CD4-positive, alpha-beta T cell treated with Interleukin-12 subunit alpha and Interleukin-12 subunit beta, for 1 hour (primary cell): ENCODE data around the gene KLK15.

Source experiments
- DNase-seq: peaks from one replicate; pipeline ENCODE4 v3.0.0-alpha.2; 2020

Gene KLK15, protein sequence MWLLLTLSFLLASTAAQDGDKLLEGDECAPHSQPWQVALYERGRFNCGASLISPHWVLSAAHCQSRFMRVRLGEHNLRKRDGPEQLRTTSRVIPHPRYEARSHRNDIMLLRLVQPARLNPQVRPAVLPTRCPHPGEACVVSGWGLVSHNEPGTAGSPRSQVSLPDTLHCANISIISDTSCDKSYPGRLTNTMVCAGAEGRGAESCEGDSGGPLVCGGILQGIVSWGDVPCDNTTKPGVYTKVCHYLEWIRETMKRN

DNA sequence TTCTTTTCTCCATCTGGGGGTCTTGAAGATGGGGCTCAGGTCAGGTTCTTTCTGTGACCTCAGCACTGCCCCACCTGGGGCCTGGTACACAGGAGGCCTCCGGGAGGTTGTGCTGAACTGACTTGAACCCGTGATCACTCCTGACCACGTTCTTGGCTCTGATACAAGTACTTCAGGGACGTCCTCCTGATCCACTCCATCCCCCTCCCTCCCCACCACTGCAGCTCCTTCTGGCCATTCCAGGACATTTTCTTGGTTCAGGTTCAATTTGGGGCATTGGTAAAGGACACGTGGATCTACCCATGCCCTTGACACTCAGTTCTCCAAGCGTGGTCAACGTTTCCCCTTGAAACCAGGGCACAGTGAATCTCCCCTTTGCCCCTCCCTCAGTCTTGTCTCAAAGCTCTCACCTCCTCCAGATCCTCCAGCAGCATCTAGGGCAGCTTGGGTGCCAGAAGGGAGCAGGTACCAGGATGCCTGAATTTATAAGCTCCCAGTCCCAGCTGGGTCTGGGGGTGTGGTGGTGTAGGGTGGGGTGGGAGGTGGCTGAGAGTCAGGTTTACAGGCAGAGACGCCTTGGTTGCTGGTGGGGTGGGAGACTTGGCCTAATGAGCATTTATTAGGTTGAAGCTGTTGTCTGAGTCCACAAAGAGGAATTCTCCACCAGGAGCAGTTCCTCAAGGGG lies at the start of gene KLK15:
KLK15 (minus strand) TSS at position 458 of the 685 bp plus-strand sequence. CDS start 2,082 bp downstream, outside the sequence.
- DNase-seq = no peak

DNA sequence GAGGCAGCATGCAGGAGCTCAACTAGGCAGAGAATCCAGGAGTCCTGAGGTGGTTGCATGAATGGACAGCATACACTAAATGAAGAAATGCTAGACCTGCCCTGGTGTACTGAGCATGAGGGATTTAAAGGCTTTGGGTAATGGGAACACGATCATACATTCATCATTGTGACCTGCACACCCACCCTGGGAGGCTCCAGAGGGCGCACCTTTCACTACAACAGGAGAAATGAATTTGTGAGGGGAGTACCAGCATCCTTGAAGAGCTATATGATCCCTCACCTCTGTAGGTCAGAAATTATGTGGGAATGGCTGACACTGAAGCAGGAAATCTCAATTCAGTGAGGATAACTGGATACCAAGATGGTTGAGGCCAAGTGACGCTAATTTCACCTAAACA lies 48.8 kb upstream of the KLK15 start:
- DNase-seq = no peak

DNA sequence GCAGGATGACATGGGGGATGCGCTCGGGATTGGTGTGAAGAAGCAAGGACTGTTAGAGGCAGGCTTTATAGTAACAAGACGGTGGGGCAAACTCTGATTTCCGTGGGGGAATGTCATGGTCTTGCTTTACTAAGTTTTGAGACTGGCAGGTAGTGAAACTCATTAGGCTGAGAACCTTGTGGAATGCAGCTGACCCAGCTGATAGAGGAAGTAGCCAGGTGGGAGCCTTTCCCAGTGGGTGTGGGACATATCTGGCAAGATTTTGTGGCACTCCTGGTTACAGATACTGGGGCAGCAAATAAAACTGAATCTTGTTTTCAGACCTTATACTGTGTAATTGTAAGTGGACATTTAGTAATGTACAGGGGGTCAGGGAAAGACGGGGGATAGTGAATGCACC lies 46.9 kb upstream of the KLK15 start:
- DNase-seq = no peak

DNA sequence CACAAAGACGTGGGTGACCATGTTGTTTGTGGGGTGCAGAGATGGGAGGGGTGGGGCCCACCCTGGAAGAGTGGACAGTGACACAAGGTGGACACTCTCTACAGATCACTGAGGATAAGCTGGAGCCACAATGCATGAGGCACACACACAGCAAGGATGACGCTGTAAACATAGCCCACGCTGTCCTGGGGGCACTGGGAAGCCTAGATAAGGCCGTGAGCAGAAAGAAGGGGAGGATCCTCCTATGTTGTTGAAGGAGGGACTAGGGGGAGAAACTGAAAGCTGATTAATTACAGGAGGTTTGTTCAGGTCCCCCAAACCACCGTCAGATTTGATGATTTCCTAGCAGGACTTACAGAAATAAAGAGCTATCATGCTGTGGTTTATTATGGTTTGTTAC lies 45.5 kb upstream of the KLK15 start:
- DNase-seq = no peak

DNA sequence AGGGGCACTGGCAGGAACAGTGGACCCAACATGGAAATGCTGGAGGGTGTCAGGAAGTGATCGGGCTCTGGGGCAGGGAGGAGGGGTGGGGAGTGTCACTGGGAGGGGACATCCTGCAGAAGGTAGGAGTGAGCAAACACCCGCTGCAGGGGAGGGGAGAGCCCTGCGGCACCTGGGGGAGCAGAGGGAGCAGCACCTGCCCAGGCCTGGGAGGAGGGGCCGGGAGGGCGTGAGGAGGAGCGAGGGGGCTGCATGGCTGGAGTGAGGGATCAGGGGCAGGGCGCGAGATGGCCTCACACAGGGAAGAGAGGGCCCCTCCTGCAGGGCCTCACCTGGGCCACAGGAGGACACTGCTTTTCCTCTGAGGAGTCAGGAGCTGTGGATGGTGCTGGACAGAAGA lies 44.0 kb upstream of the KLK15 start:
- no peak for DNase-seq

DNA sequence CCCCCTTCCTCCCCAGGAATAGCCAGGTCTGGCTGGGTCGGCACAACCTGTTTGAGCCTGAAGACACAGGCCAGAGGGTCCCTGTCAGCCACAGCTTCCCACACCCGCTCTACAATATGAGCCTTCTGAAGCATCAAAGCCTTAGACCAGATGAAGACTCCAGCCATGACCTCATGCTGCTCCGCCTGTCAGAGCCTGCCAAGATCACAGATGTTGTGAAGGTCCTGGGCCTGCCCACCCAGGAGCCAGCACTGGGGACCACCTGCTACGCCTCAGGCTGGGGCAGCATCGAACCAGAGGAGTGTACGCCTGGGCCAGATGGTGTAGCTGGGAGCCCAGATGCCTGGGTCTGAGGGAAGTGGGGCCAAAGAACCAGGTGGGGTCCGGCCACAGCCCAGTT lies 43.1 kb upstream of the KLK15 start:
- no peak for DNase-seq

DNA sequence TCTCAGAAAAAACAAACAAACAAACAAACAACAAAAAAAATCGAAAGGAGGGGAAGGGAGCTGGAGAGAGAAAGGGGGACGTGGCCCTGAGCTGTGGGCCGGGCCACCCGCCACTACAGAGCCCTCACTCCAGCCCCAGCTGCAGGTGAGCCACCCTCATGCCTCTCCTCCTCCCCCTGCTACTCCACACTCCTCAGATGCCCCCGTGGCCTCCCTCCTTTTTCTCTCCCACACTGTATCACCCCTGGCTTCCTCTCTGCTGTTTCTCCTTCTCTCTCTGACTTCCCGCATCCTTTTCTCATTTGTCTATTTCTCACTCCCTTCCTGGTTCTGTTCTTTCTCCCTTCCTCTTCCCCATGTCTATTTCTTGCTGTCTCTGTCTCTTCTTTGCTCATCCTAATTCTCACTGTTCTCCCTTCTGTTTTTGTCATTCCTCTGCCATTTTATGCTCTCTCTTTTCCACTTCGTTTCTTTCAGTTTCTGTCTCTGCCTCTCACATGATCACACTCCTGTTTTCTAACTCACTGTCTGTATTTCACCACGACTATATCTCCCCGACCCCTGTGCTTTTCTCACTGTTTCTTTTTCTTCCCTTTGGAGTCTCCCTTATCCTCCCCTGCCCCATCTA lies 42.5 kb upstream of the KLK15 start:
- no peak for DNase-seq

DNA sequence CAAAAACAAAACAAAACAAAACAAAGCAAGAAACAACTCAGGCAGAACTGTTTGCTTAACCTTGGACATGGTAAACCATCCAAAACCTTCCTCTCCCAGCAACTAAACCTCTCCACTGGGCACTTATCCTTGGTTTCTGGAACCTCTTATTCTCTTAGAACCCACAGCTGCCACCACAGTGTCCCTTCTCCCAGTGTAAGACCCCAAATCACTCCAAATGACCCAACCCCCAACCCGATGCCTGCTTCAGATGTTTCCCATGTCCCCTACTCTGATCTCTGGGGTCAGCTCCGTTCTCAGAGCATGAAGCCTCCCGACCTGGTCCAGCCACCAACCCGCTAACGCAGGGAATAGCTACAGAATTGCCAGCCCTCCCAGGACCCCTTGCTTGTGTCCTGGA lies 40.8 kb upstream of the KLK15 start:
- DNase-seq = no peak

DNA sequence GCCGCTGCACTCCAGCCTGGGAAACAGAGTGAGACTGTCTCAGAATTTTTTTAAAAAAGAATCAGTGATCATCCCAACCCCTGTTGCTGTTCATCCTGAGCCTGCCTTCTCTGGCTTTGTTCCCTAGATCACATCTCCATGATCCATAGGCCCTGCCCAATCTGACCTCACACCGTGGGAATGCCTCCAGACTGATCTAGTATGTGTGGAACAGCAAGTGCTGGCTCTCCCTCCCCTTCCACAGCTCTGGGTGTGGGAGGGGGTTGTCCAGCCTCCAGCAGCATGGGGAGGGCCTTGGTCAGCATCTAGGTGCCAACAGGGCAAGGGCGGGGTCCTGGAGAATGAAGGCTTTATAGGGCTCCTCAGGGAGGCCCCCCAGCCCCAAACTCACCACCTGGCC lies 39.7 kb upstream of the KLK15 start, which contains the start of gene KLK2:
KLK2 (plus strand) TSS at position 384 of the 400 bp plus-strand sequence. CDS start 35 bp downstream, outside the sequence.
- DNase-seq = no peak

DNA sequence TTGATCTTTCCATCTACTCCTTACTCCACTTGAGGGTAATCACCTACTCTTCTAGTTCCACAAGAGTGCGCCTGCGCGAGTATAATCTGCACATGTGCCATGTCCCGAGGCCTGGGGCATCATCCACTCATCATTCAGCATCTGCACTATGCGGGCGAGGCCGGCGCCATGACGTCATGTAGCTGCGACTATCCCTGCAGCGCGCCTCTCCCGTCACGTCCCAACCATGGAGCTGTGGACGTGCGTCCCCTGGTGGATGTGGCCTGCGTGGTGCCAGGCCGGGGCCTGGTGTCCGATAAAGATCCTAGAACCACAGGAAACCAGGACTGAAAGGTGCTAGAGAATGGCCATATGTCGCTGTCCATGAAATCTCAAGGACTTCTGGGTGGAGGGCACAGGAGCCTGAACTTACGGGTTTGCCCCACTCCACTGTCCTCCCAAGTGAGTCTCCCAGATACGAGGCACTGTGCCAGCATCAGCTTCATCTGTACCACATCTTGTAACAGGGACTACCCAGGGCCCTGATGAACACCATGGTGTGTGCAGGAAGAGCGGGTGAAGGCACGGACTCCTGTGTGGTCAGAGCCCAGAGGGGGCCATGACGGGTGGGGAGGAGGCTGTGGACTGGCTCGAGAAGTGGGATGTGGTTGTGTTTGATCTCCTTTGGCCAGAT lies 37.2 kb upstream of the KLK15 start:
- DNase-seq = no peak

DNA sequence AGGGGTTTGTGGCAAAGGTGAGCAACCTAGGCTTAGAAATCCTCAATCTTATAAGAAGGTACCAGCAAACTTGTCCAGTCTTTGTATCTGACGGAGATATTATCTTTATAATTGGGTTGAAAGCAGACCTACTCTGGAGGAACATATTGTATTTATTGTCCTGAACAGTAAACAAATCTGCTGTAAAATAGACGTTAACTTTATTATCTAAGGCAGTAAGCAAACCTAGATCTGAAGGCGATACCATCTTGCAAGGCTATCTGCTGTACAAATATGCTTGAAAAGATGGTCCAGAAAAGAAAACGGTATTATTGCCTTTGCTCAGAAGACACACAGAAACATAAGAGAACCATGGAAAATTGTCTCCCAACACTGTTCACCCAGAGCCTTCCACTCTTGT lies 36.1 kb upstream of the KLK15 start:
- DNase-seq = no peak

DNA sequence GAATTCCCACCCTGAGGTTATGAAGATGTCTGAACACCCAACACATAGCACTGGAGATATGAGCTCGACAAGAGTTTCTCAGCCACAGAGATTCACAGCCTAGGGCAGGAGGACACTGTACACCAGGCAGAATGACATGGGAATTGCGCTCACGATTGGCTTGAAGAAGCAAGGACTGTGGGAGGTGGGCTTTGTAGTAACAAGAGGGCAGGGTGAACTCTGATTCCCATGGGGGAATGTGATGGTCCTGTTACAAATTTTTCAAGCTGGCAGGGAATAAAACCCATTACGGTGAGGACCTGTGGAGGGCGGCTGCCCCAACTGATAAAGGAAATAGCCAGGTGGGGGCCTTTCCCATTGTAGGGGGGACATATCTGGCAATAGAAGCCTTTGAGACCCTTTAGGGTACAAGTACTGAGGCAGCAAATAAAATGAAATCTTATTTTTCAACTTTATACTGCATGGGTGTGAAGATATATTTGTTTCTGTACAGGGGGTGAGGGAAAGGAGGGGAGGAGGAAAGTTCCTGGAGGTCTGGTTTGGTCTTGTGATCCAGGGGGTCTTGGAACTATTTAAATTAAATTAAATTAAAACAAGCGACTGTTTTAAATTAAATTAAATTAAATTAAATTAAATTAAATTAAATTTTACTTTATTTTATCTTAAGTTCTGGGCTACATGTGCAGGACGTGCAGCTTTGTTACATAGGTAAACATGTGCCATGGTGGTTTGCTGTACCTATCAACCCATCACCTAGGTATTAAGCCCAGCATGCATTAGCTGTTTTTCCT lies 28.3 kb upstream of the KLK15 start:
- no peak for DNase-seq

DNA sequence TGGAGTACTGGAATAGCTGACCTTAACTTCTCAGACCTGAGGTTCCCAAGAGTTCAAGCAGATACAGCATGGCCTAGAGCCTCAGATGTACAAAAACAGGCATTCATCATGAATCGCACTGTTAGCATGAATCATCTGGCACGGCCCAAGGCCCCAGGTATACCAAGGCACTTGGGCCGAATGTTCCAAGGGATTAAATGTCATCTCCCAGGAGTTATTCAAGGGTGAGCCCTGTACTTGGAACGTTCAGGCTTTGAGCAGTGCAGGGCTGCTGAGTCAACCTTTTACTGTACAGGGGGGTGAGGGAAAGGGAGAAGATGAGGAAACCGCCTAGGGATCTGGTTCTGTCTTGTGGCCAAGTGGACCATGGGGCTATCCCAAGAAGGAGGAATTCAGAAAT lies 27.6 kb upstream of the KLK15 start:
- no peak for DNase-seq

DNA sequence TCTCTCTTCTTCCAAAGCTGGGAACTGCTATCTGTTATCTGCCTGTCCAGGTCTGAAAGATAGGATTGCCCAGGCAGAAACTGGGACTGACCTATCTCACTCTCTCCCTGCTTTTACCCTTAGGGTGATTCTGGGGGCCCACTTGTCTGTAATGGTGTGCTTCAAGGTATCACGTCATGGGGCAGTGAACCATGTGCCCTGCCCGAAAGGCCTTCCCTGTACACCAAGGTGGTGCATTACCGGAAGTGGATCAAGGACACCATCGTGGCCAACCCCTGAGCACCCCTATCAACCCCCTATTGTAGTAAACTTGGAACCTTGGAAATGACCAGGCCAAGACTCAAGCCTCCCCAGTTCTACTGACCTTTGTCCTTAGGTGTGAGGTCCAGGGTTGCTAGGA lies 26.5 kb upstream of the KLK15 start:
- no peak for DNase-seq

DNA sequence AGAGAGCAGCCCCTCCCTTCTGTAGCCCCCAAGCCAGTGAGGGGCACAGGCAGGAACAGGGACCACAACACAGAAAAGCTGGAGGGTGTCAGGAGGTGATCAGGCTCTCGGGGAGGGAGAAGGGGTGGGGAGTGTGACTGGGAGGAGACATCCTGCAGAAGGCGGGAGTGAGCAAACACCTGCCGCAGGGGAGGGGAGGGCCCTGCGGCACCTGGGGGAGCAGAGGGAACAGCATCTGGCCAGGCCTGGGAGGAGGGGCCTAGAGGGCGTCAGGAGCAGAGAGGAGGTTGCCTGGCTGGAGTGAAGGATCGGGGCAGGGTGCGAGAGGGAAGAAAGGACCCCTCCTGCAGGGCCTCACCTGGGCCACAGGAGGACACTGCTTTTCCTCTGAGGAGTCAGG lies 25.5 kb upstream of the KLK15 start:
- no peak for DNase-seq

DNA sequence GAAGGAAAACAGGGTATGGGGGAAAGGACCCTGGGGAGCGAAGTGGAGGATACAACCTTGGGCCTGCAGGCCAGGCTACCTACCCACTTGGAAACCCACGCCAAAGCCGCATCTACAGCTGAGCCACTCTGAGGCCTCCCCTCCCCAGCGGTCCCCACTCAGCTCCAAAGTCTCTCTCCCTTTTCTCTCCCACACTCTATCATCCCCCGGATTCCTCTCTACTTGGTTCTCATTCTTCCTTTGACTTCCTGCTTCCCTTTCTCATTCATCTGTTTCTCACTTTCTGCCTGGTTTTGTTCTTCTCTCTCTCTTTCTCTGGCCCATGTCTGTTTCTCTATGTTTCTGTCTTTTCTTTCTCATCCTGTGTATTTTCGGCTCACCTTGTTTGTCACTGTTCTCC lies 24.0 kb upstream of the KLK15 start:
- no peak for DNase-seq

DNA sequence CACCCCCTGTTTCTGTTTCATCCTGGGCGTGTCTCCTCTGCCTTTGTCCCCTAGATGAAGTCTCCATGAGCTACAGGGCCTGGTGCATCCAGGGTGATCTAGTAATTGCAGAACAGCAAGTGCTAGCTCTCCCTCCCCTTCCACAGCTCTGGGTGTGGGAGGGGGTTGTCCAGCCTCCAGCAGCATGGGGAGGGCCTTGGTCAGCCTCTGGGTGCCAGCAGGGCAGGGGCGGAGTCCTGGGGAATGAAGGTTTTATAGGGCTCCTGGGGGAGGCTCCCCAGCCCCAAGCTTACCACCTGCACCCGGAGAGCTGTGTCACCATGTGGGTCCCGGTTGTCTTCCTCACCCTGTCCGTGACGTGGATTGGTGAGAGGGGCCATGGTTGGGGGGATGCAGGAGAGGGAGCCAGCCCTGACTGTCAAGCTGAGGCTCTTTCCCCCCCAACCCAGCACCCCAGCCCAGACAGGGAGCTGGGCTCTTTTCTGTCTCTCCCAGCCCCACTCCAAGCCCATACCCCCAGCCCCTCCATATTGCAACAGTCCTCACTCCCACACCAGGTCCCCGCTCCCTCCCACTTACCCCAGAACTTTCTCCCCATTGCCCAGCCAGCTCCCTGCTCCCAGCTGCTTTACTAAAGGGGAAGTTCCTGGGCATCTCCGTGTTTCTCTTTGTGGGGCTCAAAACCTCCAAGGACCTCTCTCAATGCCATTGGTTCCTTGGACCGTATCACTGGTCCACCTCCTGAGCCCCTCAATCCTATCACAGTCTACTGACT lies 21.4 kb upstream of the KLK15 start, which contains the start of gene KLK3:
KLK3 (plus strand) TSS at position 280 of the 775 bp plus-strand sequence; CDS start at position 321, 41 bp downstream.
- DNase-seq = no peak

DNA sequence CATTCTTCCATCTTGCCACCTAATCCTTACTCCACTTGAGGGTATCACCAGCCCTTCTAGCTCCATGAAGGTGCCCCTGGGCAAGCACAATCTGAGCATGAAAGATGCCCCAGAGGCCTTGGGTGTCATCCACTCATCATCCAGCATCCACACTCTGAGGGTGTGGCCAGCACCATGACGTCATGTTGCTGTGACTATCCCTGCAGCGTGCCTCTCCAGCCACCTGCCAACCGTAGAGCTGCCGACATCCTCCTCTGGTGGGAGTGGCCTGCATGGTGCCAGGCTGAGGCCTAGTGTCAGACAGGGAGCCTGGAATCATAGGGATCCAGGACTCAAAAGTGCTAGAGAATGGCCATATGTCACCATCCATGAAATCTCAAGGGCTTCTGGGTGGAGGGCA lies 18.2 kb upstream of the KLK15 start:
- no peak for DNase-seq

DNA sequence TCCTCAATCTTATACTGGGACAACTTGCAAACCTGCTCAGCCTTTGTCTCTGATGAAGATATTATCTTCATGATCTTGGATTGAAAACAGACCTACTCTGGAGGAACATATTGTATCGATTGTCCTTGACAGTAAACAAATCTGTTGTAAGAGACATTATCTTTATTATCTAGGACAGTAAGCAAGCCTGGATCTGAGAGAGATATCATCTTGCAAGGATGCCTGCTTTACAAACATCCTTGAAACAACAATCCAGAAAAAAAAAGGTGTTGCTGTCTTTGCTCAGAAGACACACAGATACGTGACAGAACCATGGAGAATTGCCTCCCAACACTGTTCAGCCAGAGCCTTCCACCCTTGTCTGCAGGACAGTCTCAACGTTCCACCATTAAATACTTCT lies 17.4 kb upstream of the KLK15 start:
- DNase-seq = no peak

DNA sequence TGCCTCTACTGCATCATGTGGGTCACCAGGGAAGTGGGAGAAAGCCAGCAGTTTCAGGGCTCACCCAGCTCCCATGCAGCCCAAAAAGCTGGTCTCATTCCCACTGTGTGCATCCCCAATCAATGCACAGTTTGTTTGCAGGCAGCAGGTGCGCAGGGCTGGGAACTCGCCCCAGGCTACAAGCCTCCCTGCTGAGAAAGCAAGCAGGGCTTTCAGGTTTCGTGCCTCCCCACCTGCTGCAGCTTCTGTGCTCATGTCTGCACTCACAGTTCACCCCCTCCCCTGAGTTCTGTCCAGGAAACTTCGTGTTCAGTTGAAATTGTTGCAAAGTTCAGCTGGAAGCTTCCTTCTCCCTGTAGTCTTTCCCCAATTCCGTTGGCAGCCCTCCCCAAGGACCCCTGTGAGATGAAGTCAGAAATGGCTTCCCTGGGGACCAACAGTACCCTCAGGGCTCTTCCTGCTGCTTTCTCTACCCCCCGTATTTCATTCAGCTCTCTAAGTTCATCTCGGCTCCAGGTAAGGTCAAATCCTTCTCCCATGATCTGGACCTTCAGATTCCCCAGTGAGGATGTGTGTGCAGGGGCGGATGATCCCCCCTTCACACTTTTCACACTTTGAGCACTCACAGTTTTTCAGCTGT lies 11.0 kb upstream of the KLK15 start:
- no peak for DNase-seq

DNA sequence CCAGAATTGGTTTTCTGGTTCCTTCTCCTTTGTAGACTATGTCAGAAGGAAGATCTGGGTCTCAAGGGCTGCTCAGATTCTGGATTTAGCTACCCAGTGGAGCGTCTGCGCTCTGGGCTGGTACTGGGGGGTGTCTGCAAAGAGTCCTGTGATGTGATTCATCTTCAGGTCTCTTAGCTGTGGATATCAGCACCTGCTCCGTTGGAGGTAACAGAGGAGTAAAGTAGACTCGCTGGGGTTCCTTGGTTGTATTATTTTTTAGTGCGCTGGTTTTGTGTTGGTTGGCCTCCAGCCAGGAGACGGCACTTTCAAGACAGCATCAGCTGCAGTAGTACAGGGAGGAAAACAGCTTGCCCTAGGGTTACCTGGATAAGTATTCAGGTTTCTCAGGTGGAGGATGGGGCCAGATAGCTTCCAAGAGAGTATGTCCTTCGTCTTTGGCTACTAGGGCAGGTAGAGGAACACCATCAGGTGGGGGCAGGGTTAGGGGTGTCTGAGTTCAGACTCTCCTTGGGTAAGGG lies 10.4 kb upstream of the KLK15 start:
- no peak for DNase-seq
